Right lung (tissue), 5 donors: ENCODE measurements around the gene ZNF714. TPM values are rescaled to one million over a fixed set of nuclear protein-coding genes. Genes with fewer than 3 reads are reported as not detected.
"Not testable (repeated sequence)": the region's sequence is repeated elsewhere in the genome, so short reads cannot be mapped to it uniquely, and the experiment has no call there.

Experiments used
- DNase-seq, 2 donors: peaks; one replicate each; pipeline ENCODE4 v3.0.0-alpha.2; 2013
- polyA plus RNA-seq, 5 donors: library from polyadenylated mRNA; unstranded; fragments of 120-200 nt; gene quantifications; one replicate each; pipeline versions ENCODE4 v1.2.1 to v1.2.3, GENCODE V29; 2013; ENCODE audit warnings: inconsistent platforms in 1 of 5, low replicate concordance in 1 of 5; ENCODE audit not compliant: insufficient read length in 5 of 5, insufficient read depth in 1 of 5

ZNF714 gene
- polyA plus RNA-seq, 5 donors, result 13.6 to 32.0 (median 14.5) TPM

DNA sequence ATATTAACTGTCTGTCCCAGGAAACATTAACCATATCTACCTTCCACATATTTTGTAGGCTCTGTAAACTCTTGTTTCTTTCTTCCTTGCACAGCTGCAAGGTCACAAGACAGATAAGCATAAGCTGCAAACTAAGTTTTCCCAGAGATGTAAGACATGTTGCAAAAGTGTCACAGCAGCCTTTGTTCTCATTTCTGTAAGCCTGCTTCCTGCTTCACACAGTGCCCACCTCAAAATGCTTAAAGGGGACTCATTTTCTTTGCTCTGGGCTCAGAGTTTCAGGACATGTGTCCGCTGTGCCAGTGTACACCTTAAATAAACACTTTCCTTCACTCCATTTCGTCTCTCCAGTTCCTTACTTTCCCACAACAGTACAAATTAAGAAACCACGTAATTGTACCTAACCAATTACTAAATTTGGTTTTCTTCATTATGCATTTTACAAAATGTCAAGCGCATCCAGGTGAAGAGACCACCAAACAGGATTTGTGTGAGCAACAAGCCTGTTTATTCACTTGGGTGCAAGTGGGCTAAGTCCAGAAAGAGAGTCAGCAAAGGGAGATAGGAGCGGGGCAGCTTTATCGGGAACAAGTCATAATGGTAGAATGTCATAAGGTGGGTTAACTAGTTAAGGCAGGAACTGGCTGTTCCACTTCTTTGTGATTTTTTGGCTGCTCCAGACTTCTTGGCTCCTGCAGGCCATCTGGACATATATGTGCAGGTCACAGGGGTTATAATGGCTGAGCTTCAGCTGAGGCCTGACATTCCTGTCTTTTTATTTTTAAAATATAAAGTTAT lies 47.1 kb downstream of the ZNF714 start:
- no peak for DNase-seq

DNA sequence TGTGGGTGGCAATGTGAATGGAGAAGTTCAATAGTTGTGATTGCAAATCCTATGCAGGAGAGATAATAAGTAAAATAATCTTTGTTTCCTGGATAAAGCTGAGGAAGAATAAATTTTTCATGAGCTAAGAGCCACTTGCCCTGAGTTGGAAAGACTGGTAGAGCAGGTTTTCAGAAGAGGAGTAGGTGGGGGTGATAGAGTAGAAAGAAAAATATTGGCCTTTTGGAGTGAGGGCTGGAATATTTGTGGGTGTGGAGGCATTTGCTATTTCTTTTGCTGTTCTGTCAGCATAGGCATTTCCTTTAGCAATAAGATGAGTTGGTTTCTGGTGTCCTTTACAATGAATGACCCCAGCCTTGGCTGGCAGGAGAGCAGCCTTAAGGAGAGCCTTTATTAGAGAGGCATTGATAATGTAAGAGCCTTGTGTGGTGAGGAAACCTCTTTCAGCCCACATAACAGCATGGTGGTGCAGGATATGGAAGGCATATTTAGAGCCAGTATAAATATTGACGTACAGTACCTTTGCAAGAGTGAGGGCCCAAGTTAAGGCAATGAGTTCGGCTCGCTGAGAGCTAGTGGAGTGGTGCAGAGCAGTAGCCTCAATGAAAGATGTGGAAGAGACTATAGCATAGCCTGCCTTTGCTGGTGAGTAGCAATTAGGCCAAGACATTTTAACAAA lies 48.2 kb downstream of the ZNF714 start:
- DNase-seq, result peak; percentile 50 to 61

DNA sequence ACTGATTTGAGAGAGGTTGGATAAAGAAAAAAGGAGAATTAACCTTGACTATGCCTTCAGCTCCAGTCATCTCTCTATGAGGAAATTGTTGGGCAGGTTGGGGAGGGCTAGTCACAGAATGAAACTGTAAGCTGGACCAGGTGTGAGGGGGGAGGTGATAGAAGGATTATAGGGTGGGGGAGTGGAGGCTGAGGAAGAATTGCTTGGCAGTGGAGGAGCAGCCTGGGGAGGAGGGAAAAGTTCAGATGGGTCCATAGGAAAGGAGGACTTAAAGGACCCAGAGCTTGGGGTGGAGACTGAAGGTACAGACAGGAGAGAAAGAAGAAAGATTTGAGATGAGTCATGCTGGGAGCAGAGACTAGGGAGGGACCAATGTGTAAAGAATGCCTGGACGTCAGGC lies 51.6 kb downstream of the ZNF714 start:
- DNase-seq, result no peak

DNA sequence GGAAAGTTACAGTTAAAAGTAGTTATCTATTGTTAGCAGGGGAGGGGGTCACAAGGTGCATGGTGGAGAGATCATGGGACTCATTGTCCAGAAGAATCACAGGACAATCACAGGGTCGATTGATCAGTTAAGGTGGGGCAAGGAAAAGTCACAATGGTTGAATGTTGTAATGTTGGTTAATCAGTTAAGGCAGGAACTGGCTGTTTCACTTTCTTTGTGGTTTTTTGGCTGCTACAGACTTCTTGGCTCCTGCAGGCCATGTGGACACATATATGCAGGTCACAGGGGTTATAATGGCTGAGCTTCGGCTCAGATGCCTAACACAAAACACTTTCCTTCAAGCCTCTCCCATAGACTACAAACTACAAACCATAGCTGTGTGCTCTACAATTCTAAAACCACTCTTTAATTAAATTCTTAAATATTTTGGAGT lies 52.9 kb downstream of the ZNF714 start:
- no peak for DNase-seq

DNA sequence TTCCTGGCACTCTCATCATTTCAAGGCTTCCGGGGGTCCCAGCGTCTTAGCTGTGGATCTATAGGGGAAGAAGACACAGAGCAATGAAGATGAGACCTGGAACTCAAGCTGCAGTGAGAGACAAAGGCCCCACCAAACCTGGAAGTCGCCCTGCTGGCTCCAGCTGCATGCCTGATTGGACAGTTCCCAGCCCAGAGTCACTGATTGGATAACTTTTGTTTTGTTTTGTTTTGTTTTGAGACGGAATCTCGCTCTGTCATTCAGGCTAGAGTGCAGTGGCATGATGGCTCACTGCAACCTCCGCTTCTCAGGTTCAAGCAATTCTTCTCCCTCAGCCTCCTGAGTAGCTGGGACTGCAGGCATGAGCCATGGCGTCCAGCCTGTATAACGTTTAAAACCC lies 53.4 kb downstream of the ZNF714 start:
- DNase-seq, result no peak

DNA sequence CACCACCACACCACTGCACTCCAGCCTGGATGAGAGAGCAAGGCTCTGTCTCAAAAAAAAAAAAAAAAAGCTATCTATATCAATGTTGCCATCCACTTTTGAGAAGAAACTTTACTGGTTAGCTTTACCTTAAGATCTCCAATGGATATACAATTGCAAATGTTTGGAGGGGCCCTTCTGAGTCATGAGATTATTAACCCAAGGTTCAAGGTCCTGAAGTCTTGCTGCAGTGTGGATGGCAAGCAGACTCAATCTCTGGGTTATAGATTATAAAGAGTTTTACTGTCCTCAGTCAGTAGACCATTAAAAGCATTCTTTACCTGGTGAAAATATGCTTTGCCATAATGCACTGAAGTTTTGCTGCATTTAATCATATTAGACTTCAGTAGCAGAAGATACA lies 56.1 kb downstream of the ZNF714 start:
- DNase-seq, result no peak

DNA sequence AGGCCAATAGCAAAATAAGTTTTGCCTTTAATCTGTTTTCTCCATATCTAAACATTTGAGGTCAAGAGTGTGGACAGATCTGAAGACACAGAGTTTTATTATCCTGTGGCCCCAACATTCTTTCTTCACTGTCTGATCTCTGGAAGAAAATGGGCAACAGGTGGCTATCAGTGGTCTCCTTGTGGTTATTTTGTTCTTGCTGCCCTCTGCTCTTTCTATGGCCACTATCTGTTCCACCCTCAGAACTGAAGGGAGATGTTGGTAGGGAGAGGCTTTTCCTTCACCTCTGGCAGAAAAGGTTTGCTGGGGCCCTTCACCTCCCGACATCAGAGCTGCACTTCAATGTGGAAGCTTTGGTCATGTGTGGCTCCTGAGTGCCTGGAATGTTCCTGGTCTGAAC lies 59.0 kb downstream of the ZNF714 start:
- DNase-seq, result not testable (repeated sequence)

DNA sequence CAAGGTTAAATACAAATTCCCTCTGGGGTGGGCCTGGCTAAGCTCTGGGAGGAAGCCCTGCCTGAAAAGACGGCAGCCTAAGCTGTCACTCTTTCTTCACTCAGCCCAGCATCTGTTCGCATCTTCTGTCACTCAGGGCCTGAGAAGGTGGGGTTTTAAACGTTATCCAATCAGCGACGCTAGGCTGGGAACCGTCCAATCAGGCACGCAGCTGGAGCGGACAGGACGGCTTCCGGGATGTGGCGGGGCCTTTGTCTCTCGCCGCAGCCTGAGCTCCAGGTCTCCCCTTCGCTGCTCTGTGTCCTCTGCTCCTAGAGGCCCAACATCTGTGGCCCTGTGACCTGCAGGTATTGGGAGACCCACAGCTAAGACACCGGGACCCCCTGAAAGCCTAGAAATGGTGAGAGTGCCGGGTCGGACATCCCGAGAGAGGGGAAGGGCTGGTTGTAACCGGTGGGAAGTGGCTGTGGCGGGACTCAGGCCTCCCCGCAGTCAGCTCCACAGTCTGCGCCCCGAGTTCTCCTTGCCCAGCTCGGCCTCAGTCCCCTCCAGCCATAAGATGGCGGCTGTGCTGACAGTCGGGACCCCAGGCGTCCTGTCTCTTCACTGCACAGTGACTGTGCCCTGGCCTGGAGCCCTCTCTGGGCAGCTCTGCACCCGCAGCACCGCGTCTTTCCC lies 59.9 kb downstream of the ZNF714 start, which contains the start of gene ZNF431:
TSS of gene ZNF431 (plus strand) at position 254 of the 678 bp plus-strand sequence. CDS start at position 398, 144 bp downstream.
- DNase-seq, result peak; percentile 88 to 92

DNA sequence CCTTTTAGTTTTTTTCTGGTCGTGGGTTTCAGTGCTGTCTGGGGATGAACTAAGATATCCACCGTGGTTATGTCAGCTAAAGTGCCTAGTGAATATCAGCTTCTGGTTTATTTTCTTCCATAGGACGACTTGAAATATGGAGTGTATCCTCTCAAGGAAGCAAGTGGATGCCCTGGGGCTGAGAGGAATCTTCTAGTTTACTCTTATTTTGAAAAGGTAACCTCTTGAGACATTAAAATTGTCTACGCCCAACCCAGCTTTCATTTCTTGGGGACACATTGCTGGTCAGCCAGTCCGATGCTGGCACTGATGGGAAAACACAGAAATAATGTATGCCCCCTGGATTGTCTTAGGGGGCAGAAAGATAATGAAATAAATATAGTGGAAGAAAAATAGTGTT lies 61.4 kb downstream of the ZNF714 start:
- DNase-seq, result no peak

DNA sequence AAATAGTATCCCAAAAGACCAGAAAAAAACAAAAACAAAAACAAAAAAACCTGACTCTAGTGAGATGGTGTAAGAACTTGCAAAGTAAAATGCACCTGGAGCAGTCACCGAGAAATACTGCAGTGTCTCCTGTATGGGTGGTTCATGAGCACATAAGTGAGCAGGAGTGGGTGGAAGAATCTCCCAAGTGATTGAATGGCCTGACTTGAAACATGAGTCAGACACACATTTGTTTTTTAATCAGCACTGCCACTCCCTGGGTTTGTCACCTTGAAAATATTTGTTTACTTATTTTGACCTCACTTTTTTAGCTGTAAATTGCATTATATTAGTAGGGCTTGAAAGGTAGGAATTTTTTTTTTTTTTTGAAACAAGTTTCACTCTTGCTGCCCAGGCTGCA lies 61.9 kb downstream of the ZNF714 start:
- DNase-seq, result no peak

DNA sequence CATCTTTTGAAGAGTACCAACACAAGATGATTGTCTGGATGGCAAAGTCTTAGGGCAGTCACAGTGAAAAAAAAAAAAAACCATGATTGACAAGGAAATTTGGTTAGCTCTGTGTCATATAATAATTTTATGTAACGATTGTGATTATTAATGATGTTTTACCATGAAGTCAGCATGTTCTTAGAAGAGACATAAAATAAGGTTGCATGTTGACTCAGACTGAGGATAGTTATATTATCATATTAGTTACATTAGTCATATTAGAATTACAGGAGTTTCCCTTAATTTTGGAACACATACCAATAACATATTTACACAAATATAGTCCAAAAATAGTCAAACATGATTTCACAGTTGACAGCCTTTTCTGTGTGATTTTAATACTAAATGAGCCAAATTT lies 65.5 kb downstream of the ZNF714 start:
- DNase-seq, result no peak

DNA sequence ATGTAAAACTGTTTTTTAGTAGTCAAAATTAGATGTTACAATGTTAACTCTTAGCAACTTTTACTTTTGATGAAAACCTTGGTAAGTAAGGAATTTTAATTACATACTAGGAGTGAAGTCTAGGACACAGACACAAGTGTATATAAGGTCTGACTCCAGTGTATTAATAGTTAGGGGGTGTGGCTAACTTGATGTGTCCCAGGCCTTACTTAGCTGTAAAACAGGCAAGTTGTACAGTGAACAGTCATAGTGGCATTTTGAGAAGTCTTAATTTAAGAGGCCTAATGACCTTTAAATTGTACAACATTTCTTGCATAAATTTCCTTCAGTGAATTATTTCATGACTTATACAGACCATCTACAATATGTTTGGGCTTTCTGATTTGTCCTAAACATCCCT lies 66.7 kb downstream of the ZNF714 start:
- DNase-seq, result no peak

DNA sequence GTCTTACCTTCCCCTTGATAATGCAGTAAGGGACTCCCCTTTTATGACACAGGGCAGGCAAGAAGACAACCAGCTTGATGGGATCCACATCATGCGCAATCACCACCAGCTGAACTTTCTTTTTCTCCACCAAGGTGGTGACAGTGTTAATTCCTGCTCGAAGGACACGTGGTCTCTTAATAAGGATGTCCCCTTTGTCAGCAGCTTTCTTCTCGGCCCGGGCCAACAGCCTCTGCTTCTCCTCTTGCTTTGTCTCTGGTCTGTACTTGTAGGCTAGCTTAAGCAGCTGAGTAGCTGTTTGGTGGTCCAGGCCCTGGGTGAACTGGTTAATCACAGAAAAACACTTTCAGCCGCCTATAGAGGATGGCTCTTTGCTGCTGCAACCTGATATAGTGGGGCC lies 67.9 kb downstream of the ZNF714 start:
- no peak for DNase-seq

DNA sequence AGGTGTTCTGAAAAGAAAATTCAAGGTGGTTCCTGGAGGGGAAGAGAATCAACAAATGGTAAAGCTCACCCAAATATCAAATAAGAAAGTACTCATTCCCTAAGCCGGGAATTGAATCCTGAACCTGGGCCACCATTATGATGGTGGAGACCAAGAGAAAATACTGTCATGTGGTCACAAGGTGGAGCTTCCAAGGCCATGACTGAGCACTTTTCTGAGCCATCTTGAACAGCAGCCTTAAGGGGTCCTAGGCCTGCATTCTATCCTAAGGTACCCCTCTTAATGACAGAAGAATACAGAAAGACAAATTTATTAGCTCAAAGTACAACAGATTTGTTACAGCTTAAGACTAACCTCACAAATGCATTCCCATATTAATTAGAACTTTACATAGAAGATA lies 69.5 kb downstream of the ZNF714 start:
- DNase-seq, result no peak

DNA sequence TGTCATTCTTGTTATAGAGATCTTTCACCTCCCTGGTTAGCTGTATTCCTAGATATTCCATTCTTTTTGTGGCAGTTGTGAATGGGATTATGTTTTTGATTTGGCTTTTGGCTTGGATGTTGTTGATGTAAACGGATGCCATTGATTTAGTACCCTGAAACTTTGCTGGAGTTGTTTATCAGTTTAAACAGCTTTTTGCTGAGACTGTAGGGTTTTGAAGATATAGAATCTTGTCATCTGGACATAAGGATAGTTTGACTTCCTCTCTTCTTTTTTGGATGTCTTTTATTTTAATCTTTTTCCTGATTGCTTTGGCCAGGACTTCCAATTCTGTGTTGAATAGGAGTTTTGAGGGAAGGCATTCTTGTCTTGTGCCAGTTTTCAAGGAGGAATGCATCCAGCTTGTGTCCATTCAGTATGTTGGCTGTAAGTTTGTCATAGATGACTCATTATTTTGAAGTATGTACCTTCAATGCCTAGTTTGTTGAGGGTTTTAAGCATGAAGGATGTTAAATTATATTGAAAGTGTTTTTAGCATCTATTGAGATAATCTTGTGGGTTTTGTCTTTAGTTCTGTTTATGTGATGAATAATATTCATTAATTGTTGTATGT lies 76.6 kb downstream of the ZNF714 start:
- DNase-seq, result no peak

DNA sequence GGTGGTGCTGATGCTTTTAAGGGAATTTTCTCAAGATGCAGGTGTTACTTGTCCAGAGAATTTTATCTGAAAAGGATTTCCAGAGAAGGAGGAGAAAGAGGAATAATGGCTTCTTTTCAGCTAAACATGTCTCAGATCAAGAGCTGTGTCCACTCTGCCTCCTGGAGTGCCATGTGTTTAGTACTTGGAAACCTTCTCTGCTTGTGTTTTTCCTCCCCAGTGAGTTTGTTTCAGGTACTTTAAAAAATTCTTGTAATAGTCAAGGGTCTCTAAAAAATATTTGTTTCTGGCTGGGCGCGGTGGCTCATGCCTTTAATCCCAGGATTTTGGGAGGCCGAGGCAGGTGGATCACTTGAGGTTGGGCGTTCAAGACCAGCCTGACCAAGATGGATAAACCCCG lies 82.5 kb downstream of the ZNF714 start:
- DNase-seq, result no peak

DNA sequence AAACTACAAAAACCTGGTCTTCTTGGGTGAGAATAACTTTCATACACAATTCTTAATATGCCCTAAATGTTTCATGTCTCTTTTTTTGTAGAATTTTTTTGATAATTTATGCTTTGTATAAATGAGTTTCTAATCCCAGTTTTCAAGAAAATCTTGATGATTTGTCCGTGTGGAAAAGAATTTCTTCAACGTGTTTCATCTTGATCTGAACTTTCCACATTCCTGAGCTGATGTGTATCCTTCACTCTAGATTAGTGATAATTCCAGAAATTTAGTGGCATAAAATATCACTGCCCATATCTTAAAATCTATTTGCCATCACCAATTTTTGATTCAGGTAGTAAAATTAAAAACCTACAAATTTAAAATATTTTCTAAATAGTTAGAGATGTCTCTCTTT lies 84.4 kb downstream of the ZNF714 start:
- DNase-seq, result no peak

Other genes with a start within 250 kb of the ZNF714 start
- gene ZNF85, start 159.0 kb upstream of the ZNF714 start, polyA plus RNA-seq, result 10 to 100 TPM; 14.8 to 31.3 (median 20.7) TPM
- 10 to 100 TPM in 4 of 5 donors, 1 to 10 TPM in 1; 9.2 to 16.0 (median 13.5) TPM for gene ZNF430, start 61.5 kb upstream of the ZNF714 start, polyA plus RNA-seq
- gene ZNF431, start 59.8 kb downstream of the ZNF714 start, polyA plus RNA-seq, result 10 to 100 TPM; 22.0 to 44.9 (median 39.2) TPM
- gene ZNF708, start 247.2 kb downstream of the ZNF714 start, polyA plus RNA-seq, result 10 to 100 TPM; 13.6 to 28.8 (median 22.7) TPM